ENCODE results near the gene ZNF831. TPM values are rescaled to one million over a fixed set of nuclear protein-coding genes. Genes with fewer than 3 reads are reported as not detected.

Gene ZNF831
- polyA plus RNA-seq, 1 of the 3 experiments (the other 2 are of a cell fraction), result not detected

DNA sequence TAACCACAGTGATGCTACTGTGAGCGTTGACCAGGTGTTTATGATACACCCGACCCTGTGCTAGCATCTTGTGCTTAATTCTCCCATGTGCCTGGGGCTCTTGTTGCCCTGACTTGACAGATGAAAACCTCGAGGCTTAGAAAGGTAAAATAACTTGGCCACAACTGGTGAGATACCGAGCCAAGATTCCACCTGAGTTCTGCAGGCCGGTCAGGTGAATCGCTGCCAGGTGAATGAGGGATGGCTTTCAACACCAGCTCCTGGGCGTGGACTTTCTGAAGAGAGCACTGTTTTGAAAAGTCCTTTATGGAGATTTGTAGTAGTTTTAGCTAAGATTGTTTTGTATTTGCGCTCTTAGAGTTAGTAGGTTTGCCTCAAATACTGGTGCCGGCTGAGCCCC is 12.2 kb upstream of the ZNF831 start:
- H3K4me2 ChIP-seq, result no peak overlapping the region
- H3K9me3 ChIP-seq, result no peaks in the 10 kb centered on the region
- ChIA-PET CTCF (no interaction called here), POLR2A (no interaction called here)
- no peak overlapping the region for H2AFZ ChIP-seq (ENCODE audit: low read depth)
- no peaks in the 10 kb centered on the region for H3K36me3 ChIP-seq (replicated peaks in 1 of 2; ENCODE audit: control insufficient read depth in 1 of 2, insufficient read depth in 2 of 2, low read length in 1 of 2)
- H3F3A ChIP-seq (replicated peaks; ENCODE audit: insufficient read depth), result no peaks in the 10 kb centered on the region
- H4K20me1 ChIP-seq (ENCODE audit: insufficient read depth), result no peaks in the 10 kb centered on the region
- no peaks in the 10 kb centered on the region for H3K9me2 ChIP-seq
- 25% methylated on average over 8 of the region's 9 CpGs for WGBS (ENCODE audit: low lambda C conversion rate)
- peaks cover 0 to 10% of the 10 kb centered on the region in 2 experiments; a peak in 2 of 4 replicates for H3K4me1 ChIP-seq (ENCODE audit: control insufficient read depth in 1 of 2, insufficient read depth in 2 of 2, low read depth in 1 of 2, low read length in 1 of 2)
- no peaks in the 10 kb centered on the region for H3K79me2 ChIP-seq (ENCODE audit: insufficient read depth)
- no peaks in the 10 kb centered on the region; the same call in 1 of the 2 replicates for H3K27me3 ChIP-seq (ENCODE audit: insufficient read depth)
- no peak overlapping the region for H3K9ac ChIP-seq
- H3K4me3 ChIP-seq (ENCODE audit: low read depth in 2 of 2, low read length in 1 of 2), result no peak overlapping the region
- TF ChIP-seq, protein P1, sequence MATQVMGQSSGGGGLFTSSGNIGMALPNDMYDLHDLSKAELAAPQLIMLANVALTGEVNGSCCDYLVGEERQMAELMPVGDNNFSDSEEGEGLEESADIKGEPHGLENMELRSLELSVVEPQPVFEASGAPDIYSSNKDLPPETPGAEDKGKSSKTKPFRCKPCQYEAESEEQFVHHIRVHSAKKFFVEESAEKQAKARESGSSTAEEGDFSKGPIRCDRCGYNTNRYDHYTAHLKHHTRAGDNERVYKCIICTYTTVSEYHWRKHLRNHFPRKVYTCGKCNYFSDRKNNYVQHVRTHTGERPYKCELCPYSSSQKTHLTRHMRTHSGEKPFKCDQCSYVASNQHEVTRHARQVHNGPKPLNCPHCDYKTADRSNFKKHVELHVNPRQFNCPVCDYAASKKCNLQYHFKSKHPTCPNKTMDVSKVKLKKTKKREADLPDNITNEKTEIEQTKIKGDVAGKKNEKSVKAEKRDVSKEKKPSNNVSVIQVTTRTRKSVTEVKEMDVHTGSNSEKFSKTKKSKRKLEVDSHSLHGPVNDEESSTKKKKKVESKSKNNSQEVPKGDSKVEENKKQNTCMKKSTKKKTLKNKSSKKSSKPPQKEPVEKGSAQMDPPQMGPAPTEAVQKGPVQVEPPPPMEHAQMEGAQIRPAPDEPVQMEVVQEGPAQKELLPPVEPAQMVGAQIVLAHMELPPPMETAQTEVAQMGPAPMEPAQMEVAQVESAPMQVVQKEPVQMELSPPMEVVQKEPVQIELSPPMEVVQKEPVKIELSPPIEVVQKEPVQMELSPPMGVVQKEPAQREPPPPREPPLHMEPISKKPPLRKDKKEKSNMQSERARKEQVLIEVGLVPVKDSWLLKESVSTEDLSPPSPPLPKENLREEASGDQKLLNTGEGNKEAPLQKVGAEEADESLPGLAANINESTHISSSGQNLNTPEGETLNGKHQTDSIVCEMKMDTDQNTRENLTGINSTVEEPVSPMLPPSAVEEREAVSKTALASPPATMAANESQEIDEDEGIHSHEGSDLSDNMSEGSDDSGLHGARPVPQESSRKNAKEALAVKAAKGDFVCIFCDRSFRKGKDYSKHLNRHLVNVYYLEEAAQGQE (IDR thresholded peaks at IDR 0.05; ENCODE audit: low read depth, low read length), result no peak
- TF ChIP-seq EZH2phosphoT487 (IDR thresholded peaks at IDR 0.05; ENCODE audit: borderline replicate concordance, low read depth) (no peak), GABPA (IDR thresholded peaks at IDR 0.05; ENCODE audit: low read depth) (no peak), FOXM1 (IDR thresholded peaks at IDR 0.05; ENCODE audit: low read depth) (no peak), EP300 (IDR thresholded peaks at IDR 0.05; ENCODE audit: borderline replicate concordance in 1 of 2, low read depth in 1 of 2, low read length in 1 of 2) (no peak), MEF2A (IDR thresholded peaks at IDR 0.05; ENCODE audit: borderline replicate concordance, low read depth) (no peak), RAD21 (IDR thresholded peaks at IDR 0.05; ENCODE audit: low read length) (no peak), SIN3A (IDR thresholded peaks at IDR 0.05; ENCODE audit: borderline replicate concordance, low read depth, low read length) (no peak), RCOR1 (IDR thresholded peaks at IDR 0.05; ENCODE audit: low read length) (no peak), NFIC (IDR thresholded peaks at IDR 0.05; ENCODE audit: borderline replicate concordance) (no peak), TAF1 (IDR thresholded peaks at IDR 0.05; ENCODE audit: borderline replicate concordance, low read depth, low read length) (no peak), CHD2 (IDR thresholded peaks at IDR 0.05; ENCODE audit: low read length, partially characterized antibody) (no peak), TEAD4 (IDR thresholded peaks at IDR 0.05; ENCODE audit: borderline replicate concordance, insufficient read depth) (no peak), RXRA (IDR thresholded peaks at IDR 0.05; ENCODE audit: borderline replicate concordance, low read depth) (no peak), MXI1 (IDR thresholded peaks at IDR 0.05; ENCODE audit: low read depth, low read length) (no peak)
- TF ChIP-seq, protein P2, sequence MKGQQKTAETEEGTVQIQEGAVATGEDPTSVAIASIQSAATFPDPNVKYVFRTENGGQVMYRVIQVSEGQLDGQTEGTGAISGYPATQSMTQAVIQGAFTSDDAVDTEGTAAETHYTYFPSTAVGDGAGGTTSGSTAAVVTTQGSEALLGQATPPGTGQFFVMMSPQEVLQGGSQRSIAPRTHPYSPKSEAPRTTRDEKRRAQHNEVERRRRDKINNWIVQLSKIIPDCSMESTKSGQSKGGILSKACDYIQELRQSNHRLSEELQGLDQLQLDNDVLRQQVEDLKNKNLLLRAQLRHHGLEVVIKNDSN (IDR thresholded peaks at IDR 0.05; ENCODE audit: borderline replicate concordance, low read depth), result no peak
- TF ChIP-seq, protein P3, sequence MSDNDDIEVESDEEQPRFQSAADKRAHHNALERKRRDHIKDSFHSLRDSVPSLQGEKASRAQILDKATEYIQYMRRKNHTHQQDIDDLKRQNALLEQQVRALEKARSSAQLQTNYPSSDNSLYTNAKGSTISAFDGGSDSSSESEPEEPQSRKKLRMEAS (IDR thresholded peaks at IDR 0.05; ENCODE audit: low read depth), result no peak
- TF ChIP-seq, protein P4, sequence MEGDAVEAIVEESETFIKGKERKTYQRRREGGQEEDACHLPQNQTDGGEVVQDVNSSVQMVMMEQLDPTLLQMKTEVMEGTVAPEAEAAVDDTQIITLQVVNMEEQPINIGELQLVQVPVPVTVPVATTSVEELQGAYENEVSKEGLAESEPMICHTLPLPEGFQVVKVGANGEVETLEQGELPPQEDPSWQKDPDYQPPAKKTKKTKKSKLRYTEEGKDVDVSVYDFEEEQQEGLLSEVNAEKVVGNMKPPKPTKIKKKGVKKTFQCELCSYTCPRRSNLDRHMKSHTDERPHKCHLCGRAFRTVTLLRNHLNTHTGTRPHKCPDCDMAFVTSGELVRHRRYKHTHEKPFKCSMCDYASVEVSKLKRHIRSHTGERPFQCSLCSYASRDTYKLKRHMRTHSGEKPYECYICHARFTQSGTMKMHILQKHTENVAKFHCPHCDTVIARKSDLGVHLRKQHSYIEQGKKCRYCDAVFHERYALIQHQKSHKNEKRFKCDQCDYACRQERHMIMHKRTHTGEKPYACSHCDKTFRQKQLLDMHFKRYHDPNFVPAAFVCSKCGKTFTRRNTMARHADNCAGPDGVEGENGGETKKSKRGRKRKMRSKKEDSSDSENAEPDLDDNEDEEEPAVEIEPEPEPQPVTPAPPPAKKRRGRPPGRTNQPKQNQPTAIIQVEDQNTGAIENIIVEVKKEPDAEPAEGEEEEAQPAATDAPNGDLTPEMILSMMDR (IDR thresholded peaks at IDR 0.05), result no peak
- TF ChIP-seq, protein P5, sequence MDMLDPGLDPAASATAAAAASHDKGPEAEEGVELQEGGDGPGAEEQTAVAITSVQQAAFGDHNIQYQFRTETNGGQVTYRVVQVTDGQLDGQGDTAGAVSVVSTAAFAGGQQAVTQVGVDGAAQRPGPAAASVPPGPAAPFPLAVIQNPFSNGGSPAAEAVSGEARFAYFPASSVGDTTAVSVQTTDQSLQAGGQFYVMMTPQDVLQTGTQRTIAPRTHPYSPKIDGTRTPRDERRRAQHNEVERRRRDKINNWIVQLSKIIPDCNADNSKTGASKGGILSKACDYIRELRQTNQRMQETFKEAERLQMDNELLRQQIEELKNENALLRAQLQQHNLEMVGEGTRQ (IDR thresholded peaks at IDR 0.05; ENCODE audit: borderline replicate concordance, low read depth, low read length), result no peak
- DNase-seq, result no peak
- H3K27ac ChIP-seq (ENCODE audit: low read depth in 2 of 2, low read length in 1 of 2), result no peak overlapping the region
